CD14-positive monocyte (primary cell): ENCODE results near the gene EOGT. TPM values are rescaled to one million over a fixed set of nuclear protein-coding genes. Genes with fewer than 3 reads are reported as not detected.

ENCODE experiments used
- DNase-seq, 3 donors: peaks; one replicate each; pipeline ENCODE4 v3.0.0-alpha.2; 2011 to 2022
- H2AFZ ChIP-seq: 2 replicates; pipeline ENCODE4 v1.6.0; 2012; ENCODE audit warnings: mild to moderate bottlenecking, low read depth, low read length, inconsistent platforms; ENCODE audit not compliant: insufficient read depth, poor library complexity, severe bottlenecking
- H3K27ac ChIP-seq, 2 donors: 1 replicate in 1 of 2; 2 replicates in 1 of 2; pipeline ENCODE4 v1.5.1; 2012 to 2013; ENCODE audit warnings: low read length in 2 of 2, control low read depth in 1 of 2, inconsistent platforms in 1 of 2, low read depth in 1 of 2, mild to moderate bottlenecking in 1 of 2
- H3K27me3 ChIP-seq, 2 donors: one replicate each; pipeline versions ENCODE4 v1.6.0 to v1.6.1; 2011 to 2013; ENCODE audit warnings: low read length in 2 of 2; ENCODE audit not compliant: control insufficient read depth in 2 of 2, insufficient read depth in 2 of 2
- H3K36me3 ChIP-seq, 2 donors: replicated peaks in 1 of 2; 1 replicate in 1 of 2; 2 replicates in 1 of 2; pipeline versions ENCODE4 v1.5.1 to v1.6.1; 2012 to 2013; ENCODE audit warnings: low read length in 2 of 2, control low read depth in 1 of 2, inconsistent platforms in 1 of 2, mild to moderate bottlenecking in 1 of 2; ENCODE audit not compliant: insufficient read depth in 2 of 2, control insufficient read depth in 1 of 2
- H3K4me1 ChIP-seq, 2 donors: 1 replicate in 1 of 2; 2 replicates in 1 of 2; pipeline versions ENCODE4 v1.5.1 to v1.6.1; 2012 to 2013; ENCODE audit warnings: low read length in 2 of 2, control low read depth in 1 of 2, inconsistent platforms in 1 of 2, mild to moderate bottlenecking in 1 of 2, moderate library complexity in 1 of 2; ENCODE audit not compliant: insufficient read depth in 2 of 2, control insufficient read depth in 1 of 2
- H3K4me2 ChIP-seq: replicated peaks from 2 replicates; pipeline ENCODE3; 2012; ENCODE audit warnings: low read length, moderate library complexity, mild to moderate bottlenecking; ENCODE audit not compliant: poor library complexity, severe bottlenecking; ENCODE audit errors: extremely low read depth
- H3K4me3 ChIP-seq, 3 experiments: fragments of 200-600 bp in 1 of 3; sonication (generic) in 1 of 3; replicated peaks in 1 of 3; 1 replicate in 2 of 3; 2 replicates in 1 of 3; pipeline ENCODE4 v1.5.1; 2011 to 2013; ENCODE audit warnings: low read length in 3 of 3, mild to moderate bottlenecking in 3 of 3, control low read depth in 2 of 3, low read depth in 2 of 3, inconsistent platforms in 1 of 3, moderate library complexity in 1 of 3
- H3K79me2 ChIP-seq: 2 replicates; pipeline ENCODE4 v1.6.0; 2012; ENCODE audit warnings: mild to moderate bottlenecking, control low read depth, inconsistent platforms, low read length, moderate library complexity; ENCODE audit not compliant: insufficient read depth
- H3K9ac ChIP-seq: 2 replicates; pipeline ENCODE4 v1.6.0; 2017; ENCODE audit warnings: low read length, mild to moderate bottlenecking; ENCODE audit not compliant: insufficient read depth, poor library complexity, severe bottlenecking
- H3K9me3 ChIP-seq, 2 donors: replicated peaks in 1 of 2; 1 replicate in 1 of 2; 2 replicates in 1 of 2; pipeline versions ENCODE4 v1.5.1 to v1.6.1; 2012 to 2013; ENCODE audit warnings: low read length in 2 of 2, control low read depth in 1 of 2; ENCODE audit not compliant: control insufficient read depth in 1 of 2, insufficient read depth in 1 of 2
- H4K20me1 ChIP-seq: 2 replicates; pipeline ENCODE4 v1.6.0; 2012; ENCODE audit warnings: mild to moderate bottlenecking, low read length, control low read depth, moderate library complexity; ENCODE audit not compliant: insufficient read depth
- H3K27ac Mint-ChIP-seq, 7 donors: one replicate each; pipeline ENCODE4 v1.8.0; 2020; ENCODE audit warnings: mild to moderate bottlenecking in 7 of 7, mixed read lengths in 7 of 7, moderate library complexity in 6 of 7, inconsistent platforms in 2 of 7
- H3K27me3 Mint-ChIP-seq, 3 donors: one replicate each; pipeline ENCODE4 v1.8.0; 2021 to 2022; ENCODE audit warnings: low read depth in 3 of 3, mild to moderate bottlenecking in 3 of 3, mixed read lengths in 3 of 3, moderate library complexity in 3 of 3, inconsistent platforms in 1 of 3
- H3K36me3 Mint-ChIP-seq, 2 donors: one replicate each; pipeline ENCODE4 v1.8.0; 2020; ENCODE audit warnings: mixed read lengths in 2 of 2, inconsistent platforms in 1 of 2, mild to moderate bottlenecking in 1 of 2
- H3K4me1 Mint-ChIP-seq: one replicate; pipeline ENCODE4 v1.8.0; 2020; ENCODE audit warnings: mild to moderate bottlenecking, mixed read lengths
- H3K4me3 Mint-ChIP-seq, 2 donors: one replicate each; pipeline ENCODE4 v1.8.0; 2020; ENCODE audit warnings: mild to moderate bottlenecking in 2 of 2, mixed read lengths in 2 of 2, moderate library complexity in 1 of 2
- H3K9me3 Mint-ChIP-seq, 7 donors: one replicate each; pipeline ENCODE4 v1.8.0; 2020 to 2022; ENCODE audit warnings: mixed read lengths in 7 of 7, mild to moderate bottlenecking in 6 of 7, moderate library complexity in 6 of 7, inconsistent platforms in 2 of 7
- WGBS: methylation state at CpG from one replicate; pipeline ENCODE4 v1.1.5; 2013; ENCODE audit warnings: missing lambda C conversion rate; ENCODE audit not compliant: insufficient coverage; 5-methylcytosine and 5-hydroxymethylcytosine counted together
- intact Hi-C, 2 donors: fragments of 100-400 bp; cut with micrococcal nuclease; formaldehyde crosslinking; loops; one replicate each; pipeline versions ENCODE4 v1.15.0 to v1.15.1; 2023
- polyA plus RNA-seq, 3 donors: library from polyadenylated mRNA; depleted of rRNA in 1 of 3; unstranded in 2 of 3; stranded (reverse) in 1 of 3; fragments of 300-500 nt in 2 of 3; fragments of >200 nt in 1 of 3; fragmentation: Illumina TruSeq in 2 of 3; gene quantifications; 1 replicate in 2 of 3; 2 replicates in 1 of 3; pipeline ENCODE4 v1.2.3, GENCODE V29; 2012 to 2021
- TF ChIP-seq, protein P1 (sequence below): fragments of 200-600 bp; IDR thresholded peaks from one replicate; pipeline ENCODE4 v1.8.0; 2022; ENCODE audit warnings: antibody characterized with exemption, mild to moderate bottlenecking

Gene EOGT
- polyA plus RNA-seq, 3 donors, result 3.7 to 8.1 (median 5.0) TPM

DNA sequence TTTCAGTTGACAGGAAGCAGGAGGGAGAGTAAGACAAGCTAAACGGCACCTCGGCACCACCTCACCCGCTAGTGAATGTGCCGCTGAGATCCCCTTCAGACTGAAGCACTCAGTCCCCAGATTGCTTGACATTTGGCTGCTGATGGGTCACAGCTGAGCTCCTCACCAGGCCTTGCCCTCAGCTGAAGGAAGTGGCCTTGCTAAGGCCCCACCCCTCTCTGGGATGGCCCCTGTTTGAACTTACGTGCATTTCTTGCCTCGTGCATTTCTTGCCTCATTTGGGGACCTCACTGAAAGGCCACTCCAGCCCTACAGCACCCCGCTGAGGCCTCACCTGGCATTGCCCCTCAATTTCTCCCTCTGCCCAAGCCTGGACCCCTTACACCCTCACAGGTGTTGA lies 39.8 kb downstream of the EOGT start:
- Histone ChIP-seq H3K79me2 (no peaks in the 10 kb centered on the region), H4K20me1 (no peaks in the 10 kb centered on the region), H2AFZ (no peak overlapping the region), H3K4me1 (no peaks in the 10 kb centered on the region), H3K9ac (no peak overlapping the region), H3K4me3 (no peak overlapping the region), H3K4me2 (no peak overlapping the region), H3K9me3 (no peaks in the 10 kb centered on the region), H3K27ac (no peak overlapping the region), H3K27me3 (no peaks in the 10 kb centered on the region), H3K36me3 (peaks cover 9 to 27% of the 10 kb centered on the region in 2 donors)
- WGBS, result 77% methylated on average over 7 of the region's 7 CpGs
- TF ChIP-seq, protein P1, sequence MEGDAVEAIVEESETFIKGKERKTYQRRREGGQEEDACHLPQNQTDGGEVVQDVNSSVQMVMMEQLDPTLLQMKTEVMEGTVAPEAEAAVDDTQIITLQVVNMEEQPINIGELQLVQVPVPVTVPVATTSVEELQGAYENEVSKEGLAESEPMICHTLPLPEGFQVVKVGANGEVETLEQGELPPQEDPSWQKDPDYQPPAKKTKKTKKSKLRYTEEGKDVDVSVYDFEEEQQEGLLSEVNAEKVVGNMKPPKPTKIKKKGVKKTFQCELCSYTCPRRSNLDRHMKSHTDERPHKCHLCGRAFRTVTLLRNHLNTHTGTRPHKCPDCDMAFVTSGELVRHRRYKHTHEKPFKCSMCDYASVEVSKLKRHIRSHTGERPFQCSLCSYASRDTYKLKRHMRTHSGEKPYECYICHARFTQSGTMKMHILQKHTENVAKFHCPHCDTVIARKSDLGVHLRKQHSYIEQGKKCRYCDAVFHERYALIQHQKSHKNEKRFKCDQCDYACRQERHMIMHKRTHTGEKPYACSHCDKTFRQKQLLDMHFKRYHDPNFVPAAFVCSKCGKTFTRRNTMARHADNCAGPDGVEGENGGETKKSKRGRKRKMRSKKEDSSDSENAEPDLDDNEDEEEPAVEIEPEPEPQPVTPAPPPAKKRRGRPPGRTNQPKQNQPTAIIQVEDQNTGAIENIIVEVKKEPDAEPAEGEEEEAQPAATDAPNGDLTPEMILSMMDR, result no peak
- no peaks in the 10 kb centered on the region for H3K9me3 Mint-ChIP-seq
- no peak overlapping the region for H3K4me3 Mint-ChIP-seq
- H3K36me3 Mint-ChIP-seq, result peaks cover 16 to 17% of the 10 kb centered on the region in 2 donors
- intact Hi-C loops, result no loop called here
- peak in 2 of 3 donors; percentile 7 to 37 for DNase-seq
- H3K27ac Mint-ChIP-seq, result peak overlapping the region in 1 of 7 donors; percentile 0
- H3K4me1 Mint-ChIP-seq, result peaks cover 7% of the 10 kb centered on the region
- peaks cover 0 to 2% (median 0%) of the 10 kb centered on the region in 3 donors for H3K27me3 Mint-ChIP-seq

DNA sequence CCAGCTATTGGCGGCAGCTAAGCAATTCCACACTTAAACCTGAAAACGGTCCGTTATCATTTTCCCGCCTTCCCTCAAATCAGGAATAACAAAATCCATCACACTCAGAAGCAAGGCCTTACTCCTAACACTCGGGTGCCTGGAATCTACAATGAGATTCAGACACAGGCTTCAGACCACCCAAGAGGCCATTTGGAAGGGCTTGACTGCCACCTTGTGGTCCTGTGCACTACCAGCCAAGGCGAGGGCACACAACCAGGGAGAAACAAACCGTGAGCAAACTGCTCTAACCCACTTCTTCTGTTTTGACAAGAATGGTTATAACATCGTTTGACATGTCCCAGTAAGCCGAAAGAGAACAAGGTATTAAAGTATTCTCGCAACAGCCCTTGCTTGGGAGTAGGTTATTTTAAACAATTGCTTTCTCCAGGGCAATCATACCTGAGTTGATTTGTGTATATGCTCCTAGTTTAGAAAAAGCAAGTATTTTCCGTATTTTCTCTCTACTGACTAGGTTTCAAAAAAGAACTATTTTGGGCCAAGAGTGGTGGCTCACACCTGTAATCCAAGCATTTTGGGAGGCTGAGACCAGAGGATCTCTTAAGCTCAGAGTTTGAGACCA lies 41.0 kb downstream of the EOGT start:
- no peaks in the 10 kb centered on the region for H3K9me3 ChIP-seq
- Mint-ChIP-seq H3K27ac (peak overlapping the region in 1 of 7 donors; percentile 58), H3K27me3 (peaks cover 0 to 2% (median 0%) of the 10 kb centered on the region in 3 donors), H3K9me3 (no peaks in the 10 kb centered on the region), H3K4me3 (no peak overlapping the region), H3K36me3 (peaks cover 7 to 8% of the 10 kb centered on the region in 2 donors), H3K4me1 (peaks cover 7% of the 10 kb centered on the region)
- no peaks in the 10 kb centered on the region for H3K4me1 ChIP-seq
- TF ChIP-seq, protein P1, result peak; percentile 46
- no peak overlapping the region for H3K4me3 ChIP-seq
- no peak overlapping the region for H3K27ac ChIP-seq
- no peaks in the 10 kb centered on the region for H3K79me2 ChIP-seq
- no peak overlapping the region for H2AFZ ChIP-seq
- H3K27me3 ChIP-seq, result no peaks in the 10 kb centered on the region
- peak in 1 of 3 donors; percentile 2 for DNase-seq
- no peak overlapping the region for H3K9ac ChIP-seq
- intact Hi-C loops, result no loop called here
- H3K36me3 ChIP-seq, result peaks cover 1 to 15% of the 10 kb centered on the region in 2 donors
- H4K20me1 ChIP-seq, result no peaks in the 10 kb centered on the region
- no peak overlapping the region for H3K4me2 ChIP-seq
- 53% methylated on average over 8 of the region's 11 CpGs for WGBS
